Endodermal cell (in vitro differentiated cells): ENCODE results near the gene COA3. TPM values are rescaled to one million over a fixed set of nuclear protein-coding genes. Genes with fewer than 3 reads are reported as not detected.

Experiments
- DNase-seq: peaks from one replicate; pipeline ENCODE4 v3.0.0-alpha.2; 2017
- H3K27ac ChIP-seq: 2 replicates; pipeline ENCODE4 v1.5.1; 2013; ENCODE audit warnings: mild to moderate bottlenecking, low read depth, low read length, moderate library complexity
- H3K27me3 ChIP-seq: 2 replicates; pipeline ENCODE4 v1.6.1; 2013; ENCODE audit warnings: mild to moderate bottlenecking, low read length, moderate library complexity; ENCODE audit not compliant: insufficient read depth, control insufficient read depth, poor library complexity, severe bottlenecking
- H3K36me3 ChIP-seq: 2 replicates; pipeline ENCODE4 v1.7.0; 2013; ENCODE audit warnings: mild to moderate bottlenecking, low read length, moderate library complexity; ENCODE audit not compliant: control insufficient read depth, insufficient read depth
- H3K4me1 ChIP-seq: one replicate; pipeline ENCODE4 v1.7.0; 2013; ENCODE audit warnings: low read length; ENCODE audit not compliant: control insufficient read depth, insufficient read depth
- H3K4me3 ChIP-seq: 2 replicates; pipeline ENCODE4 v1.5.1; 2013; ENCODE audit warnings: mild to moderate bottlenecking, low read length, moderate library complexity
- H3K9ac ChIP-seq: 2 replicates; pipeline ENCODE4 v1.6.1; 2013; ENCODE audit warnings: mild to moderate bottlenecking, low read length, moderate library complexity; ENCODE audit not compliant: poor library complexity, severe bottlenecking; ENCODE audit errors: extremely low read depth
- H3K9me3 ChIP-seq: 2 replicates; pipeline ENCODE4 v1.6.1; 2013; ENCODE audit warnings: mild to moderate bottlenecking, low read length, moderate library complexity; ENCODE audit not compliant: control insufficient read depth
- H3K27ac Mint-ChIP-seq: 2 replicates; pipeline ENCODE4 v1.8.0; 2020; ENCODE audit warnings: mixed read lengths
- H3K27me3 Mint-ChIP-seq: 2 replicates; pipeline ENCODE4 v1.8.0; 2021; ENCODE audit warnings: mild to moderate bottlenecking, mixed read lengths; ENCODE audit not compliant: insufficient read depth
- H3K36me3 Mint-ChIP-seq: 2 replicates; pipeline ENCODE4 v1.8.0; 2020; ENCODE audit warnings: low read depth, mixed read lengths
- H3K4me1 Mint-ChIP-seq: 2 replicates; pipeline ENCODE4 v1.8.0; 2020; ENCODE audit warnings: mixed read lengths
- H3K4me3 Mint-ChIP-seq: 2 replicates; pipeline ENCODE4 v1.8.0; 2020; ENCODE audit warnings: mild to moderate bottlenecking, moderate library complexity, mixed read lengths
- H3K9me3 Mint-ChIP-seq: 2 replicates; pipeline ENCODE4 v1.8.0; 2020; ENCODE audit warnings: mild to moderate bottlenecking, mixed read lengths
- WGBS, 2 experiments: methylation state at CpG; one replicate each; pipeline versions ENCODE4 v1.1.5 to v1.1.7; 2013; ENCODE audit warnings: missing lambda C conversion rate in 2 of 2, mixed read lengths in 1 of 2; ENCODE audit not compliant: insufficient coverage in 1 of 2, insufficient read length in 1 of 2; 5-methylcytosine and 5-hydroxymethylcytosine counted together
- total RNA-seq, 2 donors: library from RNA; stranded (reverse); fragmentation: NEBNext Ultra II Directional in 1 of 2; extraction: Animal tissue kit (Norgen Biotek cat#: 25700) in 1 of 2; gene quantifications; 2 replicates in 1 of 2; 3 replicates in 1 of 2; pipeline ENCODE4 v1.2.1, GENCODE V29; 2021
- TF ChIP-seq, protein P1 (sequence below): fragments of 200-600 bp; sonication (generic); conservative IDR thresholded peaks from 2 replicates; pipeline ENCODE4 v1.5.0; 2021; ENCODE audit warnings: antibody characterized with exemption, mild to moderate bottlenecking

COA3 gene
- total RNA-seq, 2 donors from 2014 or later, result 64.6 to 67.8 TPM

DNA sequence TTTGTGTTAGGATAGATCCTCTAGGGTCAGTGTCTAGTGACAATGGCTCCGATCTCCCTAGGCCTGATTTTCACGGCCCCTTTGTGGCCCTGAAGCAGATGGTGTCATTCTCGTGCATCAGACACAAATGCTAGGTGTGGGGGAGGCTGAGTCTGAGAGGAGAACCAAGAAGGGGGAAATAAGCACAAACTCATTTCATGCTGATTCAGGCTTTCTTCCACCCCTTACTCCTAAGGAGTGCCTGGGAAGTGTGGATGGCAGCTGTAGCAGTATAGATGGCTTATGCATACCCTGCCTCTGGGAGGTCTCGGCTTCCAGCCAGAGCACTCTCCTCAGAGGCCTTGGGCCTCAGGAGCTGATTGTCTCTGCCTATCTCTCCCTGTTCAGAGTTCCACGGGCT lies 19.9 kb downstream of the COA3 start:
- Mint-ChIP-seq H3K27ac (no peak overlapping the region), H3K36me3 (peaks cover 27% of the 10 kb centered on the region), H3K4me1 (peaks cover 23% of the 10 kb centered on the region), H3K4me3 (no peak overlapping the region), H3K9me3 (no peaks in the 10 kb centered on the region), H3K27me3 (peaks cover 28% of the 10 kb centered on the region)
- Histone ChIP-seq H3K36me3 (peaks cover 27% of the 10 kb centered on the region), H3K27me3 (peaks cover 31% of the 10 kb centered on the region), H3K4me1 (no peaks in the 10 kb centered on the region), H3K9ac (no peak overlapping the region), H3K4me3 (no peak overlapping the region), H3K27ac (no peak overlapping the region), H3K9me3 (no peaks in the 10 kb centered on the region)
- DNase-seq, result no peak
- WGBS, 2 experiments, result 75 to 85% methylated on average over 2 to 5 of the region's 5 CpGs
- TF ChIP-seq, protein P1, sequence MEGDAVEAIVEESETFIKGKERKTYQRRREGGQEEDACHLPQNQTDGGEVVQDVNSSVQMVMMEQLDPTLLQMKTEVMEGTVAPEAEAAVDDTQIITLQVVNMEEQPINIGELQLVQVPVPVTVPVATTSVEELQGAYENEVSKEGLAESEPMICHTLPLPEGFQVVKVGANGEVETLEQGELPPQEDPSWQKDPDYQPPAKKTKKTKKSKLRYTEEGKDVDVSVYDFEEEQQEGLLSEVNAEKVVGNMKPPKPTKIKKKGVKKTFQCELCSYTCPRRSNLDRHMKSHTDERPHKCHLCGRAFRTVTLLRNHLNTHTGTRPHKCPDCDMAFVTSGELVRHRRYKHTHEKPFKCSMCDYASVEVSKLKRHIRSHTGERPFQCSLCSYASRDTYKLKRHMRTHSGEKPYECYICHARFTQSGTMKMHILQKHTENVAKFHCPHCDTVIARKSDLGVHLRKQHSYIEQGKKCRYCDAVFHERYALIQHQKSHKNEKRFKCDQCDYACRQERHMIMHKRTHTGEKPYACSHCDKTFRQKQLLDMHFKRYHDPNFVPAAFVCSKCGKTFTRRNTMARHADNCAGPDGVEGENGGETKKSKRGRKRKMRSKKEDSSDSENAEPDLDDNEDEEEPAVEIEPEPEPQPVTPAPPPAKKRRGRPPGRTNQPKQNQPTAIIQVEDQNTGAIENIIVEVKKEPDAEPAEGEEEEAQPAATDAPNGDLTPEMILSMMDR, result no peak

DNA sequence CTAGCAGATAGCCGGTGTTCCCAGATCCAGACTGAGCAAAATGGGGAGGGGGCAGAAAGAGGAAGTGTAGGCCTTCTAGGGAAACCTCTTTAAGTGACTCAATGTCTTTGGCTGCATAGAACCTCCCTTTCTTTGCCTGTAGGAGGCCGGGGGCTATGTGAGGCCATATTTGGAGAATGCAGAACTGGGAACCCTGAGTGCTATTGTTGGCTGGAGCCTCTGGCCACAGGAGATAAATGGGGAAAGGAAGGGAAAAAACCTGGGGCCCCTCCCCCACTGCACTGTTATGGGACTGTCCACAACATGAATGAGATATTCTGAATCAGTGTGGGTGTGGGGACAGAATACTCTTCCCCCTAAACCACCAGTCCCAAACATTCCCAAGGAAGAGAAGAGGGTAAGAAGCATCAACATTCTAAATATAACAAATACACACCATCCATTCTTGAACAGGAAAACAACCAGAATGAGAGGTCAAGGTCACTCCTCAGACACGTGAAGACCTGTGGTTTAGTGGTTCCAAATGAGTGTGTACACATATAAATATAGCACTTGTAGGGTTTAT lies 22.9 kb downstream of the COA3 start:
- H3K27ac ChIP-seq, result no peak overlapping the region
- TF ChIP-seq, protein P1, result peak; percentile 22
- Mint-ChIP-seq H3K9me3 (no peaks in the 10 kb centered on the region), H3K36me3 (peaks cover 27% of the 10 kb centered on the region), H3K27ac (no peak overlapping the region), H3K27me3 (peaks cover 2% of the 10 kb centered on the region), H3K4me1 (peaks cover 14% of the 10 kb centered on the region), H3K4me3 (peak overlapping the region; percentile 97)
- H3K36me3 ChIP-seq, result peaks cover 27% of the 10 kb centered on the region
- no peak overlapping the region for H3K4me3 ChIP-seq
- H3K4me1 ChIP-seq, result no peaks in the 10 kb centered on the region
- no peak for DNase-seq
- no peak overlapping the region for H3K9ac ChIP-seq
- peaks cover 1% of the 10 kb centered on the region for H3K27me3 ChIP-seq
- H3K9me3 ChIP-seq, result no peaks in the 10 kb centered on the region
- 89 to 95% methylated on average over 1 to 3 of the region's 3 CpGs for WGBS, 2 experiments

DNA sequence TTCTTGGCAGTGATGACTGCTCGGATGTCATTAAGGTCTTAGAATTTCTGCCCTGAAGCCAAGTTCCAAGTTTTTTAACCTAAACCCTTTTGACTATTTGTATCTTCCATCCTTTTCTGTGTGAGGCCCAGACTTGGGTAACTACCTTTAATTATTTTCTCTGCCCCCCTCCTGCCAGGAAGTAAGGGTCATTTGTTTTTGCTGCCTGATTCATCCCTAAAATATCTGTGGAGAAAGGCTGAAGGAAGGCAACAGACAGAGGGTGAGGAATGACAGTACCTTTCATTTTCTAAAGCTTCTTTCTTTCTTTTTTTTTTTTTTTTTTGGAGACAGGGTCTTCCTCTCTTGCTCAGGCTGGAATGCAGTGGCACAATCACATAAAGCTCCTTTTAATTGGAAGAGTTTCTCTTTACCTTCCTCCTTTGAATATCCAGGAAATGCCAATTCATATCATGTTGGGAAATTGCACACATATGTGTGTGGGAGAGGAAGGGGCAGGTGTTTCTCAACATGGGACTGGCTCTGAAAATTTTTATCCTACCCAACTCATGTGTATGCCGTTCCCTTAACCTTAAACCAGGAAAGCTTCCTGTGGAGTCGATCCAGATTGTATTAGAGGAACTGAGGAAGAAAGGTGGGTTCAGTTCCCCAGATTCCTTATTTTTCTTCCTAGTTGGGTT lies 24.3 kb downstream of the COA3 start:
- Mint-ChIP-seq H3K4me1 (peaks cover 7% of the 10 kb centered on the region), H3K27ac (no peak overlapping the region), H3K27me3 (no peaks in the 10 kb centered on the region), H3K36me3 (peaks cover 27% of the 10 kb centered on the region), H3K9me3 (no peaks in the 10 kb centered on the region), H3K4me3 (peak overlapping the region; percentile 97)
- TF ChIP-seq, protein P1, result no peak
- Histone ChIP-seq H3K4me3 (peak overlapping the region; percentile 95), H3K9ac (peak overlapping the region; percentile 66), H3K27me3 (no peaks in the 10 kb centered on the region), H3K36me3 (peaks cover 27% of the 10 kb centered on the region), H3K27ac (no peak overlapping the region), H3K4me1 (no peaks in the 10 kb centered on the region), H3K9me3 (no peaks in the 10 kb centered on the region)
- 64 to 86% methylated on average over 1 to 3 of the region's 3 CpGs for WGBS, 2 experiments
- DNase-seq, result no peak
